Measurements from ENCODE around the gene HDAC8.

DNA sequence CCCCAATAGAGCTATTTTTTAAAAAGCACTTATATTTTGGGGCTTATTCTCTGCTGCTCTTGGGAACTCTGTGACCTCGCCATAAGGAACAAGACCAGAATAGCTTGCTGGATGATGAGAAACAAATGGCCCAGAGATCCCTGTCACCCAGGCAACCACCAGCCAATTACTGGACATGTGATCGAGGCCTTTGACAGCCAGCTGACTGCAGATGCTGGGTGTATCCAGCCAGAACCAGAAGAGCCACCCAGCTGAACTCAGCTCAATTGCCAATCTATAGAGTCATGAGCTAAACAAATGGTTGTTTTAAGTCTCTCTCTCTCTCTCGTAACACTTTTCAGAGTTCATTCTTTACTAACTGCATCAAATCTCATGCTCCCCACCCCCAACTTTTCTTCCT is 242.5 kb downstream of the HDAC8 start:
- TF ChIP-seq, protein P1, sequence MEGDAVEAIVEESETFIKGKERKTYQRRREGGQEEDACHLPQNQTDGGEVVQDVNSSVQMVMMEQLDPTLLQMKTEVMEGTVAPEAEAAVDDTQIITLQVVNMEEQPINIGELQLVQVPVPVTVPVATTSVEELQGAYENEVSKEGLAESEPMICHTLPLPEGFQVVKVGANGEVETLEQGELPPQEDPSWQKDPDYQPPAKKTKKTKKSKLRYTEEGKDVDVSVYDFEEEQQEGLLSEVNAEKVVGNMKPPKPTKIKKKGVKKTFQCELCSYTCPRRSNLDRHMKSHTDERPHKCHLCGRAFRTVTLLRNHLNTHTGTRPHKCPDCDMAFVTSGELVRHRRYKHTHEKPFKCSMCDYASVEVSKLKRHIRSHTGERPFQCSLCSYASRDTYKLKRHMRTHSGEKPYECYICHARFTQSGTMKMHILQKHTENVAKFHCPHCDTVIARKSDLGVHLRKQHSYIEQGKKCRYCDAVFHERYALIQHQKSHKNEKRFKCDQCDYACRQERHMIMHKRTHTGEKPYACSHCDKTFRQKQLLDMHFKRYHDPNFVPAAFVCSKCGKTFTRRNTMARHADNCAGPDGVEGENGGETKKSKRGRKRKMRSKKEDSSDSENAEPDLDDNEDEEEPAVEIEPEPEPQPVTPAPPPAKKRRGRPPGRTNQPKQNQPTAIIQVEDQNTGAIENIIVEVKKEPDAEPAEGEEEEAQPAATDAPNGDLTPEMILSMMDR (IDR thresholded peaks at IDR 0.05; ENCODE audit: insufficient read depth, low read length, poor library complexity, severe bottlenecking), result no peak
- no peak for TF ChIP-seq EZH2phosphoT487 (conservative IDR thresholded peaks at IDR 0.05; ENCODE audit: low read length)

Data from SU-DHL-6 (cell line).